Endothelial cell of umbilical vein (primary cell): ENCODE measurements around the gene CPZ. TPM values are rescaled to one million over a fixed set of nuclear protein-coding genes. Genes with fewer than 3 reads are reported as not detected.

Experiments used
- BruUV-seq: library from RNA; stranded (reverse); fragments of 400-500 nt; replicated peaks from 2 replicates; lab custom pipeline; 2021; lab: Mats Ljungman, UMichigan
- CTCF ChIA-PET: fragments of 300-600, 350-600 bp; sonication (Branson Sonifier 250); formaldehyde crosslinking; loops from one replicate; lab custom pipeline; 2021; ENCODE audit warnings: antibody characterized with exemption, inconsistent platforms; lab: Charles Lee
- POLR2A ChIA-PET: fragments of 300-600, 350-600 bp; sonication (Branson Sonifier 250); formaldehyde crosslinking; loops from one replicate; lab custom pipeline; 2021; ENCODE audit warnings: antibody characterized with exemption, inconsistent platforms; lab: Charles Lee
- DNase-seq: peaks from one replicate; pipeline ENCODE4 v3.0.0-alpha.2; 2011; ENCODE audit warnings: low read depth, low spot score
- FAIRE-seq: peaks from 2 replicates; lab custom pipeline; 2011; peaks lifted over from hg19 to GRCh38; lab: Jason Lieb, UNC
- H2AFZ ChIP-seq: 2 replicates; pipeline ENCODE4 v1.6.0; 2012; ENCODE audit warnings: low read depth, low read length, control low read depth, inconsistent platforms
- H3K27ac ChIP-seq: 2 replicates; pipeline ENCODE4 v1.5.1; 2011; ENCODE audit warnings: low read depth, mild to moderate bottlenecking, control low read depth, low read length, moderate library complexity; ENCODE audit not compliant: insufficient read depth
- H3K27me3 ChIP-seq, 2 experiments: 2 replicates each; pipeline versions ENCODE4 v1.6.0 to v1.6.1; 2011; ENCODE audit warnings: low read length in 2 of 2, mixed read lengths in 1 of 2; ENCODE audit not compliant: control insufficient read depth in 2 of 2, insufficient read depth in 2 of 2
- H3K36me3 ChIP-seq, 2 experiments: 2 replicates in 1 of 2; 3 replicates in 1 of 2; pipeline ENCODE4 v1.5.1; 2011; ENCODE audit warnings: low read length in 2 of 2, mild to moderate bottlenecking in 1 of 2, moderate library complexity in 1 of 2; ENCODE audit not compliant: control insufficient read depth in 2 of 2, insufficient read depth in 2 of 2; ENCODE audit errors: extremely low read depth in 1 of 2
- H3K4me1 ChIP-seq: 3 replicates; pipeline ENCODE4 v1.5.1; 2011; ENCODE audit warnings: mild to moderate bottlenecking, low read length; ENCODE audit not compliant: control insufficient read depth, insufficient read depth; ENCODE audit errors: extremely low read depth
- H3K4me2 ChIP-seq: 2 replicates; pipeline ENCODE4 v1.6.1; 2011; ENCODE audit warnings: low read length, control low read depth, mixed read lengths; ENCODE audit not compliant: insufficient read depth
- H3K4me3 ChIP-seq, 3 experiments: fragments of 200-600 bp in 1 of 3; sonication (generic), shearing (Covaris generic) in 1 of 3; replicated peaks in 1 of 3; 2 replicates each; pipeline ENCODE4 v1.5.1; 2011 to 2016; ENCODE audit warnings: control low read depth in 3 of 3, low read length in 3 of 3, mild to moderate bottlenecking in 2 of 3, inconsistent platforms in 1 of 3, low read depth in 1 of 3, moderate library complexity in 1 of 3; ENCODE audit not compliant: insufficient read depth in 1 of 3
- H3K79me2 ChIP-seq: 2 replicates; pipeline ENCODE4 v1.6.0; 2012; ENCODE audit warnings: low read length, inconsistent platforms; ENCODE audit not compliant: control insufficient read depth, insufficient read depth
- H3K9ac ChIP-seq: replicated peaks from 2 replicates; pipeline ENCODE3; 2011; ENCODE audit warnings: low read length, control low read depth; ENCODE audit not compliant: insufficient read depth; ENCODE audit errors: extremely low read depth
- H3K9me1 ChIP-seq: replicated peaks from 3 replicates; pipeline ENCODE4 v1.6.0; 2011; ENCODE audit warnings: mild to moderate bottlenecking, low read length; ENCODE audit not compliant: control insufficient read depth, insufficient read depth; ENCODE audit errors: extremely low read depth
- H3K9me3 ChIP-seq: replicated peaks from 2 replicates; pipeline ENCODE4 v1.5.1; 2012; ENCODE audit warnings: low read length, inconsistent platforms; ENCODE audit not compliant: control insufficient read depth, insufficient read depth
- H4K20me1 ChIP-seq: replicated peaks from 2 replicates; pipeline ENCODE3; 2011; ENCODE audit warnings: mild to moderate bottlenecking, low read length; ENCODE audit not compliant: control insufficient read depth, insufficient read depth; ENCODE audit errors: extremely low read depth
- EZH2 ChIP-seq: IDR thresholded peaks from 2 replicates; pipeline ENCODE4 v1.6.1; 2012; ENCODE audit warnings: borderline replicate concordance, low read depth, mild to moderate bottlenecking, moderate library complexity, low read length, inconsistent platforms; ENCODE audit not compliant: severe bottlenecking
- FOS ChIP-seq: IDR thresholded peaks from 2 replicates; pipeline ENCODE4 v1.6.1; 2011; ENCODE audit warnings: mild to moderate bottlenecking, low read length, moderate library complexity, borderline replicate concordance; ENCODE audit not compliant: insufficient read depth
- GATA2 ChIP-seq: IDR thresholded peaks from 2 replicates; pipeline ENCODE4 v1.7.0; 2011; ENCODE audit warnings: low read depth, mild to moderate bottlenecking, moderate library complexity, mixed read lengths, low read length; ENCODE audit not compliant: insufficient read length, insufficient read depth
- JUN ChIP-seq: IDR thresholded peaks from 2 replicates; pipeline ENCODE4 v1.6.1; 2011; ENCODE audit warnings: borderline replicate concordance, low read depth; ENCODE audit not compliant: insufficient read length, insufficient read depth
- MYC ChIP-seq: IDR thresholded peaks from one replicate; pipeline ENCODE4 v1.6.1; 2011; ENCODE audit warnings: mild to moderate bottlenecking, low read depth, low read length
- POLR2A ChIP-seq: IDR thresholded peaks from 2 replicates; pipeline ENCODE4 v1.6.1; 2012; ENCODE audit warnings: low read depth, mild to moderate bottlenecking, control low read depth, low read length
- POLR2AphosphoS5 ChIP-seq: IDR thresholded peaks from 2 replicates; pipeline ENCODE4 v1.6.1; 2012; ENCODE audit warnings: low read depth, mild to moderate bottlenecking, control low read depth, low read length, moderate library complexity; ENCODE audit not compliant: insufficient read depth
- dilution Hi-C: fragments of 300-500 bp; cut with MboI; formaldehyde crosslinking; loops from one replicate; pipeline ENCODE4 v1.15.0; 2019; ENCODE audit warnings: low sequenced_read_pairs; ENCODE audit not compliant: extremely low pct_ligation_motif_present
- intact Hi-C: fragments of 100-400 bp; cut with micrococcal nuclease; formaldehyde crosslinking; loops from one replicate; pipeline ENCODE4 v1.10.0; 2022
- polyA plus RNA-seq, 4 experiments: library from polyadenylated mRNA; depleted of rRNA in 3 of 4; stranded (reverse) in 3 of 4; unstranded in 1 of 4; fragments of >200 nt; gene quantifications; 2 replicates each; pipeline versions ENCODE4 v1.2.1 to v1.2.3, GENCODE V29; 2011 to 2012; ENCODE audit warnings: missing spikeins in 1 of 4
- total RNA-seq: library from RNA; stranded (reverse); gene quantifications from 2 replicates; pipeline ENCODE4 v1.2.3, GENCODE V29; 2021
- TF ChIP-seq, protein P1 (sequence below), 2 donors: IDR thresholded peaks; 1 replicate in 1 of 2; 2 replicates in 1 of 2; pipeline ENCODE4 v1.5.1; 2011; ENCODE audit warnings: low read length in 2 of 2, mild to moderate bottlenecking in 2 of 2, moderate library complexity in 2 of 2, control low read depth in 1 of 2, inconsistent platforms in 1 of 2, low read depth in 1 of 2; ENCODE audit not compliant: insufficient read depth in 1 of 2; ENCODE audit errors: extremely low read depth in 1 of 2
- TF ChIP-seq, protein P2 (sequence below): IDR thresholded peaks from 2 replicates; pipeline ENCODE4 v1.6.1; 2011; ENCODE audit not compliant: insufficient read depth, insufficient read length

The CPZ gene
- total and polyA plus RNA-seq, 2 donors (not counting 3 experiments of a cell fraction or from before 2014, with no cell fraction given), result not detected

- CTCF ChIA-PET, result no interaction called here
- FAIRE-seq, result no peak
- no TSS peak for BruUV-seq
Observed at GRCh38 chr4:8656185-8656517, 63.6 kb downstream of the CPZ start.

More at GRCh38 chr4:8656185-8656517, 63.6 kb downstream of the CPZ start:
- H3K9me3 ChIP-seq, result no peaks in the 10 kb centered on the region
- dilution Hi-C loops, result no loop called here
- H3K36me3 ChIP-seq, result no peaks in the 10 kb centered on the region
- no peak overlapping the region for H3K9ac ChIP-seq
- no peak for TF ChIP-seq POLR2A
- TF ChIP-seq POLR2AphosphoS5, result no peak
- no peak for TF ChIP-seq EZH2
- TF ChIP-seq GATA2, result no peak
- TF ChIP-seq FOS, result no peak
- TF ChIP-seq, protein P1, sequence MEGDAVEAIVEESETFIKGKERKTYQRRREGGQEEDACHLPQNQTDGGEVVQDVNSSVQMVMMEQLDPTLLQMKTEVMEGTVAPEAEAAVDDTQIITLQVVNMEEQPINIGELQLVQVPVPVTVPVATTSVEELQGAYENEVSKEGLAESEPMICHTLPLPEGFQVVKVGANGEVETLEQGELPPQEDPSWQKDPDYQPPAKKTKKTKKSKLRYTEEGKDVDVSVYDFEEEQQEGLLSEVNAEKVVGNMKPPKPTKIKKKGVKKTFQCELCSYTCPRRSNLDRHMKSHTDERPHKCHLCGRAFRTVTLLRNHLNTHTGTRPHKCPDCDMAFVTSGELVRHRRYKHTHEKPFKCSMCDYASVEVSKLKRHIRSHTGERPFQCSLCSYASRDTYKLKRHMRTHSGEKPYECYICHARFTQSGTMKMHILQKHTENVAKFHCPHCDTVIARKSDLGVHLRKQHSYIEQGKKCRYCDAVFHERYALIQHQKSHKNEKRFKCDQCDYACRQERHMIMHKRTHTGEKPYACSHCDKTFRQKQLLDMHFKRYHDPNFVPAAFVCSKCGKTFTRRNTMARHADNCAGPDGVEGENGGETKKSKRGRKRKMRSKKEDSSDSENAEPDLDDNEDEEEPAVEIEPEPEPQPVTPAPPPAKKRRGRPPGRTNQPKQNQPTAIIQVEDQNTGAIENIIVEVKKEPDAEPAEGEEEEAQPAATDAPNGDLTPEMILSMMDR (IDR thresholded peaks at IDR 0.05; ENCODE audit: extremely low read depth in 1 of 2, insufficient read depth in 1 of 2, low read depth in 1 of 2, low read length in 2 of 2), result no peak
- TF ChIP-seq MYC, result no peak
- TF ChIP-seq, protein P2, sequence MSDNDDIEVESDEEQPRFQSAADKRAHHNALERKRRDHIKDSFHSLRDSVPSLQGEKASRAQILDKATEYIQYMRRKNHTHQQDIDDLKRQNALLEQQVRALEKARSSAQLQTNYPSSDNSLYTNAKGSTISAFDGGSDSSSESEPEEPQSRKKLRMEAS, result no peak
- no peak for TF ChIP-seq JUN
- H4K20me1 ChIP-seq, result no peaks in the 10 kb centered on the region
- H3K4me1 ChIP-seq, result no peaks in the 10 kb centered on the region
- H3K27me3 ChIP-seq, result no peaks in the 10 kb centered on the region
- no peak overlapping the region for H3K27ac ChIP-seq
- H2AFZ ChIP-seq, result no peak overlapping the region
- H3K4me2 ChIP-seq, result no peak overlapping the region
- H3K9me1 ChIP-seq, result no peaks in the 10 kb centered on the region
- DNase-seq, result no peak
- H3K4me3 ChIP-seq, result no peak overlapping the region
- POLR2A ChIA-PET, result no interaction called here
- intact Hi-C loops, result no loop called here
- no peaks in the 10 kb centered on the region for H3K79me2 ChIP-seq
